ENCODE results near the gene CMTM8.

Gene CMTM8

DNA sequence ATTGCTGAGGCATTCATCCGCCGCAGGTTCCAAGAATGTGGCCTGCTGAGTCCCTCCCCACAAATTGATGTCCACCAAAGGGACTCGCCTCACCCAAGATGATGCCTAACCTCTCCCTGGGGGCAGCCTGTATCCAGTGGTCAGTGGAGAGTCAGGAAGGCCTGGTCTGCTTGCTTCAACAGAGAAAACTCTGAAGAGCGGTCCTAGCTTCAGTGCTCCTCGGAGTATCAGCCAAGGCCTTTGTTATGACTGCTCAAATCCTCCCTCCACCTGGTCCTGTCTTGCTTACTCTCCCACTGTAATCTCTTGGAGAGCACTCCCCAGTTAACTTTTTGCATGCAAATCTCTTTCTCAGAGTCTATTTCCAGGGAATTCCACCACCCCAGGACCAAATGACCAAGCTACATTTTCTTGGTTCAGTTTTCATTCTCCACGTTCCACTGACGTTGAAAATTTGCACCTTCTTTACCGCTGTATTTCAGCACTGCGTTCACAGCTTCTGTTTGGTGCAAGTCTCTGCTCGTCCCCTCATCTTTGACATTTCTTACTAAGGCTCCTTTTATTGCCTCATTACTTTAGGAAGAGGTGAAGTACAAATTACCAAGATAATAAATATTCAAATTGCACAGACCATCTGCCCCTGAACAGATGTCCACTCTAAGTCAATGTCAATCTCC, 175.5 kb downstream of the CMTM8 start:
- DNase-seq = no peak

DNA sequence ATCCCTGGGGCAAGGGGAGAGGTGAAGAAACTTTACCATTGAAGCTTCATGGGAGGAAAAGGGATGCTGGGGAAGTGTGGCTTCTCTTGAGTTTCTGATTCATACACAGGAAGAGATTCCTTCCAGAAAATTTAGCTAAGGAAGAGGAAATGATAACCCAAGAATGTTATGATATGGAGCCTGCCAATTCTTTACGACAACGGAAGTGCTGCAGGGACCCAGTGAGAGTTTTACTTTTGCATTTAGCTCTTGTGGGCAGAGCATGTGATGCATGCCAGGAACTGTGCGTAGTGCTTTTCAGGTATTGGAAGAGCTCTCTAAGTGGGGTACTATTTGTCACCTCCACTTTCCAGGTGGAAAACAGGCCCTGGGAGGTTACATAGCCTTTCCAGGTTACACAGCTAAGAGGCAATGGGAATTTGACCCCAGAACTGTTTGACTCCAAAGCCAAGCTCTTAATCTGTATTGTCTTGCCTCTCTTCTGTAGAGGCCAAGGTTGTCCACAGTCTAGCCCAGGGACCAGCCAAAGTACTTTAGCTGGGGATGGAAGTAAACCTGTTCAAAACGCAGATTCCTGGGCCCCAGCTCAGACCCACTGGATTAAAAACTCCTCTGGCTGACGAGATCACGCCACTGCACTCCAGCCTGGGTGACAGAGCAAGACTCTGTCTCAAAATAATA, 176.2 kb downstream of the CMTM8 start:
- DNase-seq = peak; percentile 45

DNA sequence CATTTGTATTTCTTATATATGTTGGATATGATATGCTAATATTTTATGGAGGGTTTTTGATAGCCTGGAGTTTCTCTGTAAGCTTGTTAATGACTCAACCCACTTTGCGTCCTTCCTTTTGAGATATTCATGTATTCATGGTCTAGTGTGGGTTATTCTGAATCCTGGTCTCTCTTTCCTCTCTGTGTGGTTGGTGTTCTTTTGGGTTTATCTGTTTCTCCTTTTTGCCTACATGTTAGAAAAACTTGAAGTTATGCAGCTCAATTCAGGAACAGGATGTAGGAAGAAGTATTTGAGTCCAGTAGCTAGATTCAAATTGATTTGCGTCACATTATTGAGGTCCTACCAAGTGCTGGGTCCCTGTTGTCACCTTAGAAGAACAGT, 181.3 kb downstream of the CMTM8 start:
- no peak for DNase-seq
